HepG2 (cell line): ENCODE measurements around the gene MAGI1. TPM values are rescaled to one million over a fixed set of nuclear protein-coding genes. Genes with fewer than 3 reads are reported as not detected.

Source experiments
- ATAC-seq: fragments of 200-7000 bp; cut with Tn5 transposase; 3 replicates; pipeline ENCODE4 v1.9.1; 2020; ENCODE audit warnings: mild to moderate bottlenecking, moderate library complexity
- BruUV-seq: library from RNA; stranded (reverse); fragments of 400-500 nt; replicated peaks from 2 replicates; lab custom pipeline; 2021; lab: Mats Ljungman, UMichigan
- CTCF ChIA-PET: fragments of 300-600 bp; formaldehyde crosslinking; extraction: SDS; loops from one replicate; lab custom pipeline; 2021; ENCODE audit warnings: low total read pairs, inconsistent platforms, low intra/inter-chr PET ratio; lab: Yijun Ruan, JAX
- POLR2A ChIA-PET: fragments of 350-600 bp; sonication (Branson Sonifier 250); formaldehyde crosslinking; loops from one replicate; lab custom pipeline; 2020; ENCODE audit warnings: antibody characterized with exemption, inconsistent platforms; lab: Yijun Ruan, JAX
- DNase-seq: peaks from one replicate; pipeline ENCODE4 v3.0.0-alpha.2; 2015; ENCODE audit warnings: low spot score
- FAIRE-seq: peaks from 3 replicates; lab custom pipeline; 2011; peaks lifted over from hg19 to GRCh38; lab: Jason Lieb, UNC
- H2AFZ ChIP-seq: one replicate; pipeline ENCODE4 v1.6.1; 2011; ENCODE audit warnings: low read length, inconsistent platforms
- H3K27ac ChIP-seq: fragments of 300-600 bp; 3 replicates; pipeline ENCODE4 v1.8.0; 2011; ENCODE audit warnings: mixed run types, mild to moderate bottlenecking, mixed read lengths, low read length, inconsistent platforms; ENCODE audit not compliant: insufficient read depth; ENCODE audit errors: extremely low read length
- H3K27me3 ChIP-seq, 2 experiments: fragments of 200-600 bp in 1 of 2; 2 replicates in 1 of 2; 3 replicates in 1 of 2; pipeline versions ENCODE4 v1.6.0 to v1.8.0; 2011; ENCODE audit warnings: low read length in 2 of 2, mild to moderate bottlenecking in 2 of 2, moderate library complexity in 2 of 2, inconsistent platforms in 1 of 2; ENCODE audit not compliant: insufficient read depth in 2 of 2, control insufficient read depth in 1 of 2
- H3K36me3 ChIP-seq, 2 experiments: fragments of 200-600 bp in 1 of 2; replicated peaks in 1 of 2; 2 replicates in 1 of 2; 3 replicates in 1 of 2; pipeline versions ENCODE4 v1.5.1 to v1.8.0; 2011; ENCODE audit warnings: low read length in 2 of 2, inconsistent platforms in 1 of 2; ENCODE audit not compliant: insufficient read depth in 2 of 2, control insufficient read depth in 1 of 2
- H3K4me1 ChIP-seq: 2 replicates; pipeline ENCODE4 v1.5.1; 2012; ENCODE audit warnings: low read length, inconsistent platforms; ENCODE audit not compliant: insufficient read depth
- H3K4me2 ChIP-seq: 2 replicates; pipeline ENCODE4 v1.6.0; 2011; ENCODE audit warnings: low read depth, low read length, inconsistent platforms
- H3K4me3 ChIP-seq, 3 experiments: fragments of 200-600 bp in 1 of 3; sonication (generic), shearing (Covaris generic) in 1 of 3; replicated peaks in 1 of 3; 2 replicates each; pipeline ENCODE4 v1.5.1; 2011 to 2016; ENCODE audit warnings: low read length in 3 of 3, inconsistent platforms in 2 of 3, low read depth in 2 of 3, mild to moderate bottlenecking in 2 of 3, control low read depth in 1 of 3, mixed read lengths in 1 of 3; ENCODE audit not compliant: insufficient read depth in 1 of 3
- H3K79me2 ChIP-seq: one replicate; pipeline ENCODE4 v1.6.1; 2011; ENCODE audit warnings: low read length, inconsistent platforms; ENCODE audit not compliant: insufficient read depth
- H3K9ac ChIP-seq: 2 replicates; pipeline ENCODE4 v1.6.0; 2011; ENCODE audit warnings: mild to moderate bottlenecking, low read depth, low read length, inconsistent platforms; ENCODE audit not compliant: insufficient read depth
- H3K9me3 ChIP-seq: 2 replicates; pipeline ENCODE4 v1.5.1; 2012; ENCODE audit warnings: mild to moderate bottlenecking, low read length
- H4K20me1 ChIP-seq: 2 replicates; pipeline ENCODE4 v1.6.0; 2011; ENCODE audit warnings: inconsistent platforms, mild to moderate bottlenecking, low read length, moderate library complexity; ENCODE audit not compliant: insufficient read depth
- ESRRA ChIP-seq: sonication (generic); formaldehyde crosslinking; IDR thresholded peaks from 2 replicates; pipeline ENCODE4 v1.5.1; 2020; ENCODE audit warnings: mild to moderate bottlenecking, low read depth, missing genetic modification reagents
- MAZ ChIP-seq, 2 experiments: sonication (generic) in 1 of 2; formaldehyde crosslinking in 1 of 2; IDR thresholded peaks; 2 replicates each; pipeline versions ENCODE4 v1.5.0 to v1.6.1; 2012 to 2020; ENCODE audit warnings: low read depth in 2 of 2, mild to moderate bottlenecking in 2 of 2, borderline replicate concordance in 1 of 2, improper control_type of control experiment in 1 of 2, low read length in 1 of 2, missing genetic modification reagents in 1 of 2, moderate library complexity in 1 of 2
- SAP130 ChIP-seq: IDR thresholded peaks from 2 replicates; pipeline ENCODE4 v1.6.1; 2016; ENCODE audit warnings: low read depth
- ZMYM2 ChIP-seq: sonication (generic); formaldehyde crosslinking; IDR thresholded peaks from 2 replicates; pipeline ENCODE4 v1.8.0; 2022; ENCODE audit warnings: mild to moderate bottlenecking, missing genetic modification reagents
- ZNF768 ChIP-seq: sonication (generic); formaldehyde crosslinking; IDR thresholded peaks from 2 replicates; pipeline ENCODE4 v1.4.0; 2020; ENCODE audit warnings: missing genetic modification reagents
- WGBS: methylation state at CpG from one replicate; pipeline ENCODE4 v1.1.6; 2017; ENCODE audit warnings: low lambda C conversion rate; 5-methylcytosine and 5-hydroxymethylcytosine counted together
- in situ Hi-C: cut with HindIII; loops from 2 replicates; pipeline ENCODE4 v1.10.0; 2017; ENCODE audit warnings: low pct_unique_long_range_greater_than_20kb; ENCODE audit not compliant: extremely low pct_ligation_motif_present
- intact Hi-C: fragments of 100-400 bp; cut with micrococcal nuclease; formaldehyde crosslinking; loops from one replicate; pipeline ENCODE4 v1.10.0; 2022; ENCODE audit not compliant: unreplicated experiment
- polyA plus RNA-seq, 8 experiments: library from polyadenylated mRNA; depleted of rRNA in 3 of 8; stranded (reverse) in 7 of 8; unstranded in 1 of 8; fragments of >200 nt; fragmentation: Illumina TruSeq in 4 of 8; extraction: Trizol in 4 of 8; gene quantifications; 2 replicates each; pipeline versions ENCODE4 v1.2.1 to v1.2.3, GENCODE V29; 2011 to 2016; ENCODE audit warnings: low read depth in 4 of 8, missing spikeins in 1 of 8, mixed read lengths in 1 of 8; ENCODE audit not compliant: insufficient read depth in 1 of 8
- total RNA-seq, 5 experiments: library from RNA; depleted of rRNA; stranded (reverse); fragments of >200 nt; fragmentation: Illumina TruSeq; extraction: Trizol; gene quantifications; 2 replicates each; pipeline ENCODE4 v1.2.3, GENCODE V29; 2016; ENCODE audit warnings: low read depth in 1 of 5
- TF ChIP-seq, protein P1 (sequence below): IDR thresholded peaks from 2 replicates; pipeline ENCODE4 v1.6.1; 2016; ENCODE audit warnings: low read depth
- TF ChIP-seq, protein P2 (sequence below): sonication (generic); formaldehyde crosslinking; IDR thresholded peaks from 2 replicates; pipeline ENCODE4 v1.5.1; 2020; ENCODE audit warnings: mild to moderate bottlenecking, missing genetic modification reagents

Gene MAGI1
- total and polyA plus RNA-seq, 2 of the 13 experiments (the other 11 are each of a cell fraction or from before 2014, with no cell fraction given) = 22.2 to 26.0 TPM

DNA sequence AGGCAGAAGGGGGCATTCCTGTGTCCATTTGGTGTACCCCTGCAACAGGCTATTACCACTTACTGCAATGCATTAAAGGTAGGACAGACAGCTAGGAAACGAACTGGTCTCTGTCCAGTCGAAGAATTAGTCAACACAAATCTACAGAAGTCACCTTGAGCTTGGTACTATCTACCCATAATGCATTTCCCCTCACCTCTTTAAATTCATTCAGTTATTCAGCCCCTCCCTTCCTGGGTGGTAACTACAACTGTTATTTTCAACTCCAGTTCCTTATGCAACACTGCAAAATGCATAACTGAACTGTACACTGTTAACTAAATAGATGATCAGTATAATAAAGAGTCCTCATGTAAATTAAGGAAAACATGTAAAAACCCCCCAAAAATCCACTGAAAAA lies 77.6 kb downstream of the MAGI1 start (continued):
- TF ChIP-seq SAP130 (CRISPR knock-in tag) = peak; percentile 36; the same call in 1 of the 2 replicates
- TF ChIP-seq, protein P1, sequence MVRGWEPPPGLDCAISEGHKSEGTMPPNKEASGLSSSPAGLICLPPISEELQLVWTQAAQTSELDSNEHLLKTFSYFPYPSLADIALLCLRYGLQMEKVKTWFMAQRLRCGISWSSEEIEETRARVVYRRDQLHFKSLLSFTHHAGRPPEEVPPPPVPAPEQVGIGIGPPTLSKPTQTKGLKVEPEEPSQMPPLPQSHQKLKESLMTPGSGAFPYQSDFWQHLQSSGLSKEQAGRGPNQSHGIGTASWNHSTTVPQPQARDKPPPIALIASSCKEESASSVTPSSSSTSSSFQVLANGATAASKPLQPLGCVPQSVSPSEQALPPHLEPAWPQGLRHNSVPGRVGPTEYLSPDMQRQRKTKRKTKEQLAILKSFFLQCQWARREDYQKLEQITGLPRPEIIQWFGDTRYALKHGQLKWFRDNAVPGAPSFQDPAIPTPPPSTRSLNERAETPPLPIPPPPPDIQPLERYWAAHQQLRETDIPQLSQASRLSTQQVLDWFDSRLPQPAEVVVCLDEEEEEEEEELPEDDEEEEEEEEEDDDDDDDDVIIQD (CRISPR knock-in tag) = peak; percentile 48; the same call in 1 of the 2 replicates
- TF ChIP-seq MAZ (IDR thresholded peaks at IDR 0.05; ENCODE audit: borderline replicate concordance, low read depth, low read length) = no peak
- no peak for TF ChIP-seq MAZ (CRISPR knock-in tag; IDR thresholded peaks at IDR 0.05; ENCODE audit: low read depth)
- TF ChIP-seq ESRRA = 0 out of 2 replicates have a peak, but pooled peaks have one; percentile 45

DNA sequence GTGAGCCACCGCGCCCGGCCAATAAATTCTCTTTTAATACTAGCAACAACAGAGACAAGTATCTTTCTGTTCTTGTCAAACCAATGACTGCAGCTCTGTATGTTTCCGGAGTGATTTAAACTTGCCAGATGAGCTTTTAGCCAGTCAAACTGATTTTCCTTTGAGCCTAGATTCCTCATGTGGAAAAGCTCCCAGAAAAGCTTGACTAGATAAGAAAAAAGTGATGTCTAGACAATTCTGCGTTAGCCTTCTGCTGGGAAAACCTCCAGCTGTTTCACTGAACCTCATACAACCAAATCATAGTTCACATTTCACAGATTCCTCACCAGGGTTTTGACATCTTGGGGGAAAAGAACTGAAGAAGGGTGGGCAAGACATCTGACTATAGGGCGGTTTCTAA lies 78.6 kb downstream of the MAGI1 start:
- no peak overlapping the region for H3K9ac ChIP-seq
- no peaks in the 10 kb centered on the region for H3K27me3 ChIP-seq
- H4K20me1 ChIP-seq = 0 out of 2 replicates have a peak, but pooled peaks cover 8% of the 10 kb centered on the region
- ATAC-seq (no peak), FAIRE-seq (no peak), DNase-seq (no peak)
- peaks cover 88% of the 10 kb centered on the region for H3K4me1 ChIP-seq
- TF ChIP-seq ZMYM2 (CRISPR knock-in tag) (no peak), ZNF768 (no peak)
- TF ChIP-seq, protein P2, sequence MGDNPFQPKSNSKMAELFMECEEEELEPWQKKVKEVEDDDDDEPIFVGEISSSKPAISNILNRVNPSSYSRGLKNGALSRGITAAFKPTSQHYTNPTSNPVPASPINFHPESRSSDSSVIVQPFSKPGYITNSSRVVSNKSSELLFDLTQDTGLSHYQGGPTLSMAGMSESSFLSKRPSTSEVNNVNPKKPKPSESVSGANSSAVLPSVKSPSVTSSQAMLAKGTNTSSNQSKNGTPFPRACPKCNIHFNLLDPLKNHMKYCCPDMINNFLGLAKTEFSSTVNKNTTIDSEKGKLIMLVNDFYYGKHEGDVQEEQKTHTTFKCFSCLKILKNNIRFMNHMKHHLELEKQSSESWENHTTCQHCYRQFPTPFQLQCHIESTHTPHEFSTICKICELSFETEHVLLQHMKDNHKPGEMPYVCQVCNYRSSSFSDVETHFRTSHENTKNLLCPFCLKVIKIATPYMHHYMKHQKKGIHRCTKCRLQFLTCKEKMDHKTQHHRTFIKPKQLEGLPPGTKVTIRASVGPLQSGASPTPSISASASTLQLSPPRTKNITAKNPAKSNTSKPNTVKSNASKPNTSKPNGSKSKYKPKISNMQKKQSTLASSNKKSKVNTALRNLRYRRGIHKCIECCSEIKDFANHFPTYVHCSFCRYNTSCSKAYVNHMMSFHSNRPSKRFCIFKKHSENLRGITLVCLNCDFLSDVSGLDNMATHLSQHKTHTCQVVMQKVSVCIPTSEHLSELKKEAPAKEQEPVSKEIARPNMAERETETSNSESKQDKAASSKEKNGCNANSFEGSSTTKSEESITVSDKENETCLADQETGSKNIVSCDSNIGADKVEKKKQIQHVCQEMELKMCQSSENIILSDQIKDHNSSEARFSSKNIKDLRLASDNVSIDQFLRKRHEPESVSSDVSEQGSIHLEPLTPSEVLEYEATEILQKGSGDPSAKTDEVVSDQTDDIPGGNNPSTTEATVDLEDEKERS (CRISPR knock-in tag) = no peak
- no peaks in the 10 kb centered on the region for H3K9me3 ChIP-seq
- H3K79me2 ChIP-seq = peaks cover 67% of the 10 kb centered on the region
- WGBS = 89% methylated on average over 6 of the region's 6 CpGs
- H3K4me2 ChIP-seq = no peak overlapping the region
- in situ Hi-C loops (no loop called here), intact Hi-C loops (loop anchor here (5.0 kb wide), 2 partner anchors 173 to 177 kb away; no protein-coding TSS in a partner anchor)
- H2AFZ ChIP-seq = no peak overlapping the region
- ChIA-PET POLR2A (no interaction called here), CTCF (no interaction called here)
- no TSS peak for BruUV-seq
- no peak overlapping the region for H3K27ac ChIP-seq
- H3K4me3 ChIP-seq = no peak overlapping the region
- H3K36me3 ChIP-seq = no peaks in the 10 kb centered on the region
